B cell (primary cell): ENCODE measurements around the gene NRL. TPM values are rescaled to one million over a fixed set of nuclear protein-coding genes. Genes with fewer than 3 reads are reported as not detected.

Experiments used
- ATAC-seq: fragments of 200-7000 bp; cut with Tn5 transposase; one replicate; pipeline ENCODE4 v1.10.0; 2021; ENCODE audit warnings: low read depth, mild to moderate bottlenecking, moderate number of reproducible peaks, moderate library complexity
- CTCF ChIA-PET: fragments of 350-600 bp; sonication (Branson Sonifier 250); formaldehyde crosslinking; loops from one replicate; lab custom pipeline; 2021; ENCODE audit warnings: antibody characterized with exemption, inconsistent platforms; lab: Charles Lee
- POLR2A ChIA-PET: fragments of 350-600 bp; sonication (Branson Sonifier 250); formaldehyde crosslinking; loops from one replicate; lab custom pipeline; 2021; ENCODE audit warnings: antibody characterized with exemption; lab: Charles Lee
- DNase-seq: peaks from one replicate; pipeline ENCODE4 v3.0.0; 2013
- H2AFZ ChIP-seq: 2 replicates; pipeline ENCODE4 v1.6.1; 2012; ENCODE audit warnings: mild to moderate bottlenecking, low read depth, low read length; ENCODE audit not compliant: insufficient read depth, poor library complexity, severe bottlenecking
- H3K27ac ChIP-seq, 2 donors: 1 replicate in 1 of 2; 2 replicates in 1 of 2; pipeline ENCODE4 v1.5.1; 2012 to 2013; ENCODE audit warnings: low read length in 2 of 2, mild to moderate bottlenecking in 2 of 2, moderate library complexity in 1 of 2
- H3K27me3 ChIP-seq, 4 experiments: fragments of 200-600 bp in 1 of 4; sonication (generic) in 1 of 4; replicated peaks in 1 of 4; 1 replicate in 2 of 4; 2 replicates in 2 of 4; pipeline versions ENCODE4 v1.6.1 to v1.7.0; 2013 to 2016; ENCODE audit warnings: low read length in 3 of 4, mild to moderate bottlenecking in 2 of 4, mixed read lengths in 1 of 4, moderate library complexity in 1 of 4; ENCODE audit not compliant: insufficient read depth in 4 of 4, control insufficient read depth in 3 of 4; ENCODE audit errors: control extremely low read depth in 1 of 4
- H3K36me3 ChIP-seq, 2 experiments: replicated peaks in 1 of 2; 1 replicate in 1 of 2; 2 replicates in 1 of 2; pipeline versions ENCODE4 v1.6.1 to v1.7.1; 2013; ENCODE audit warnings: low read length in 1 of 2; ENCODE audit not compliant: insufficient read depth in 2 of 2, control insufficient read depth in 1 of 2; ENCODE audit errors: control extremely low read depth in 1 of 2, extremely low read depth in 1 of 2
- H3K4me1 ChIP-seq, 2 donors: fragments of 200-600 bp in 1 of 2; sonication (generic) in 1 of 2; 1 replicate in 1 of 2; 2 replicates in 1 of 2; pipeline versions ENCODE4 v1.5.1 to v1.6.1; 2013 to 2017; ENCODE audit warnings: low read length in 2 of 2; ENCODE audit not compliant: control insufficient read depth in 2 of 2, insufficient read depth in 2 of 2
- H3K4me2 ChIP-seq: replicated peaks from 2 replicates; pipeline ENCODE3; 2012; ENCODE audit warnings: mild to moderate bottlenecking, low read depth, low read length; ENCODE audit not compliant: poor library complexity, severe bottlenecking
- H3K4me3 ChIP-seq, 5 experiments: fragments of 200-600 bp in 1 of 5; sonication (generic) in 1 of 5; 1 replicate in 3 of 5; 2 replicates in 2 of 5; pipeline versions ENCODE4 v1.5.1 to v1.7.0; 2011 to 2016; ENCODE audit warnings: low read length in 4 of 5, mild to moderate bottlenecking in 4 of 5, low read depth in 2 of 5, control low read depth in 1 of 5, moderate library complexity in 1 of 5; ENCODE audit not compliant: insufficient read depth in 1 of 5; ENCODE audit errors: control extremely low read depth in 1 of 5, extremely low read depth in 1 of 5
- H3K79me2 ChIP-seq: fragments of 200-600 bp; sonication (generic); one replicate; pipeline ENCODE4 v1.6.0; 2016; ENCODE audit warnings: low read length; ENCODE audit not compliant: control insufficient read depth, insufficient read depth
- H3K9ac ChIP-seq: fragments of 200-600 bp; sonication (generic); 2 replicates; pipeline ENCODE4 v1.6.1; 2017; ENCODE audit warnings: mild to moderate bottlenecking, low read length, moderate library complexity
- H3K9me3 ChIP-seq, 3 donors: one replicate each; pipeline versions ENCODE4 v1.6.1 to v1.7.1; 2013; ENCODE audit warnings: low read length in 2 of 3; ENCODE audit not compliant: control insufficient read depth in 2 of 3, insufficient read depth in 1 of 3; ENCODE audit errors: control extremely low read depth in 1 of 3
- H4K20me1 ChIP-seq: 2 replicates; pipeline ENCODE4 v1.6.0; 2012; ENCODE audit warnings: mild to moderate bottlenecking, low read length; ENCODE audit not compliant: insufficient read depth, control insufficient read depth, poor library complexity, severe bottlenecking
- H3K27ac Mint-ChIP-seq: one replicate; pipeline ENCODE4 v1.8.0; 2021; ENCODE audit warnings: mixed read lengths
- H3K27me3 Mint-ChIP-seq: one replicate; pipeline ENCODE4 v1.8.0; 2021; ENCODE audit warnings: mixed read lengths
- H3K4me1 Mint-ChIP-seq: one replicate; pipeline ENCODE4 v1.8.0; 2021; ENCODE audit warnings: mixed read lengths
- H3K4me3 Mint-ChIP-seq: one replicate; pipeline ENCODE4 v1.8.0; 2021; ENCODE audit warnings: mixed read lengths
- H3K9me3 Mint-ChIP-seq: one replicate; pipeline ENCODE4 v1.8.0; 2022; ENCODE audit warnings: mixed read lengths; ENCODE audit not compliant: insufficient read depth
- CTCF ChIP-seq: fragments of 200-600 bp; IDR thresholded peaks from one replicate; pipeline ENCODE4 v1.8.0; 2022; ENCODE audit warnings: antibody characterized with exemption, mild to moderate bottlenecking
- EZH2 ChIP-seq: IDR thresholded peaks from 2 replicates; pipeline ENCODE4 v1.6.1; 2012; ENCODE audit warnings: borderline replicate concordance, low read depth, mild to moderate bottlenecking, moderate library complexity, low read length; ENCODE audit not compliant: insufficient read depth, poor library complexity, severe bottlenecking
- WGBS: methylation state at CpG from one replicate; pipeline ENCODE4 v1.1.5; 2013; ENCODE audit warnings: missing lambda C conversion rate; ENCODE audit not compliant: insufficient coverage; 5-methylcytosine and 5-hydroxymethylcytosine counted together
- intact Hi-C: fragments of 100-400 bp; cut with micrococcal nuclease; formaldehyde crosslinking; loops from one replicate; pipeline ENCODE4 v1.10.0; 2022
- polyA plus RNA-seq: library from polyadenylated mRNA; depleted of rRNA; stranded (reverse); fragments of >200 nt; gene quantifications from 2 replicates; pipeline ENCODE4 v1.2.3, GENCODE V29; 2012
- total RNA-seq, 2 donors: library from RNA; stranded (reverse); fragments of 120-200 nt in 1 of 2; gene quantifications; 1 replicate in 1 of 2; 2 replicates in 1 of 2; pipeline versions ENCODE4 v1.2.3 to v1.2.4, GENCODE V29; 2013 to 2022

NRL gene
- total and polyA plus RNA-seq, 2 donors (not counting 1 experiment from before 2014, with no cell fraction given), result 7.0 to 8.8 TPM

GRCh38 chr14:24108336-24108874 lies 6.3 kb downstream of the NRL start:
- Histone ChIP-seq H3K9me3 (no peaks in the 10 kb centered on the region), H3K79me2 (peaks cover 29% of the 10 kb centered on the region), H3K4me3 (no peak overlapping the region), H3K27ac (peak overlapping the region; percentile 44 to 68), H3K4me2 (peak overlapping the region; percentile 16), H3K27me3 (no peaks in the 10 kb centered on the region), H4K20me1 (no peaks in the 10 kb centered on the region), H3K9ac (no peak overlapping the region), H2AFZ (peak overlapping the region; percentile 54), H3K36me3 (peaks cover 0 to 12% of the 10 kb centered on the region in 2 experiments), H3K4me1 (peaks cover 10 to 13% of the 10 kb centered on the region in 2 donors)
- POLR2A ChIA-PET, result interaction anchor here (0.6 to 4.1 kb wide), 5 partner anchors 14 to 122 kb away, joined by 3 to 23 read pairs (median 4); partner anchors contain the start of genes IRF9 and PCK2
- H3K9me3 Mint-ChIP-seq, result no peaks in the 10 kb centered on the region
- peak overlapping the region; percentile 95 for H3K27ac Mint-ChIP-seq
- WGBS, result 100% methylated on average over 1 of the region's 5 CpGs
- TF ChIP-seq EZH2, result no peak
- TF ChIP-seq CTCF, result no peak
- ATAC-seq (peak; percentile 14), DNase-seq (no peak)
- intact Hi-C loops, result loop anchor here (1.0 to 10.0 kb wide), 4 partner anchors 14 to 124 kb away; partner anchors contain the start of genes DHRS4L2, IRF9 and PCK2
- peaks cover 11% of the 10 kb centered on the region for H3K4me1 Mint-ChIP-seq
- H3K27me3 Mint-ChIP-seq, result no peaks in the 10 kb centered on the region
- CTCF ChIA-PET, result interaction anchor here (0.6 to 11.7 kb wide), 45 partner anchors 8 to 630 kb away, joined by 3 to 292 read pairs (median 5); partner anchors contain the start of genes CARMIL3, CPNE6, IRF9 and PCK2
- no peak overlapping the region for H3K4me3 Mint-ChIP-seq
